ENCODE measurements around the gene SMARCA4.
A peak's percentile ranks its signal among the peaks of the same experiment; 100 is the strongest.

Gene SMARCA4

GRCh38 chr19:11050323-11051114 lies 89.7 kb downstream of the SMARCA4 start:
- TF ChIP-seq ZNF629 (tag by site-specific recombination; IDR thresholded peaks at IDR 0.05) (no peak), ZNF473 (tag by site-specific recombination; IDR thresholded peaks at IDR 0.05) (no peak), HIC1 (tag by site-specific recombination; IDR thresholded peaks at IDR 0.05) (peak; percentile 43; the same call in 1 of the 2 replicates), PRDM1 (tag by site-specific recombination; IDR thresholded peaks at IDR 0.05) (no peak), ZNF174 (tag by site-specific recombination; IDR thresholded peaks at IDR 0.05) (no peak)
- Histone ChIP-seq H3K4me1 (ENCODE audit: control insufficient read depth, insufficient read depth, low read length) (no peaks in the 10 kb centered on the region), H3K4me3 (ENCODE audit: low read depth, low read length) (no peak overlapping the region), H3K9me3 (ENCODE audit: control insufficient read depth, insufficient read depth, low read depth, low read length) (no peaks in the 10 kb centered on the region), H3K36me3 (ENCODE audit: control insufficient read depth in 2 of 2, insufficient read depth in 1 of 2, low read length in 2 of 2) (peaks cover 3 to 61% of the 10 kb centered on the region in 2 experiments; a peak in 2 of 3 replicates), H3K27ac (ENCODE audit: extremely low read depth, low read depth, low read length) (no peak overlapping the region)
- ChIA-PET POLR2A (no interaction called here), CTCF (interaction anchor here (0.7 to 2.6 kb wide), 3 partner anchors 15 to 75 kb away, joined by 3 to 10 read pairs (median 4); no protein-coding TSS in a partner anchor)

- TF ChIP-seq ZNF398 (tag by site-specific recombination; IDR thresholded peaks at IDR 0.05), result no peak
- Histone ChIP-seq H3K27ac (ENCODE audit: extremely low read depth, low read depth, low read length) (no peak overlapping the region), H3K4me3 (ENCODE audit: low read depth, low read length) (no peak overlapping the region), H3K9me3 (ENCODE audit: control insufficient read depth, insufficient read depth, low read depth, low read length) (no peaks in the 10 kb centered on the region), H3K4me1 (ENCODE audit: control insufficient read depth, insufficient read depth, low read length) (no peaks in the 10 kb centered on the region), H3K36me3 (ENCODE audit: control insufficient read depth in 2 of 2, insufficient read depth in 1 of 2, low read length in 2 of 2) (peaks cover 0 to 66% of the 10 kb centered on the region in 2 experiments; a peak in 2 of 3 replicates)
- ChIA-PET CTCF (no interaction called here), POLR2A (no interaction called here)
These were observed 93.0 kb downstream of the SMARCA4 start for GRCh38 chr19:11053817-11054195.

GRCh38 chr19:11054200-11054599 lies 93.4 kb downstream of the SMARCA4 start:
- no peak overlapping the region for H3K4me3 ChIP-seq (ENCODE audit: low read depth, low read length)
- CTCF ChIA-PET, result no interaction called here
- POLR2A ChIA-PET, result no interaction called here
- peaks cover 0 to 65% of the 10 kb centered on the region in 2 experiments; a peak in 2 of 3 replicates for H3K36me3 ChIP-seq (ENCODE audit: control insufficient read depth in 2 of 2, insufficient read depth in 1 of 2, low read length in 2 of 2)
- H3K4me1 ChIP-seq (ENCODE audit: control insufficient read depth, insufficient read depth, low read length), result no peaks in the 10 kb centered on the region
- no peaks in the 10 kb centered on the region for H3K9me3 ChIP-seq (ENCODE audit: control insufficient read depth, insufficient read depth, low read depth, low read length)
- TF ChIP-seq ZNF423 (tag by site-specific recombination; IDR thresholded peaks at IDR 0.05) (no peak), ZNF580 (tag by site-specific recombination; IDR thresholded peaks at IDR 0.05) (no peak), ATF2 (tag by site-specific recombination; IDR thresholded peaks at IDR 0.05; ENCODE audit: low read depth) (no peak), ZNF19 (tag by site-specific recombination; IDR thresholded peaks at IDR 0.05; ENCODE audit: low read depth) (no peak), ZNF341 (tag by site-specific recombination; IDR thresholded peaks at IDR 0.05; ENCODE audit: low read depth) (no peak), ZNF148 (tag by site-specific recombination; IDR thresholded peaks at IDR 0.05; ENCODE audit: borderline replicate concordance) (no peak), OVOL3 (tag by site-specific recombination; IDR thresholded peaks at IDR 0.05) (no peak), ZSCAN18 (tag by site-specific recombination; IDR thresholded peaks at IDR 0.05) (no peak), ZNF623 (tag by site-specific recombination; IDR thresholded peaks at IDR 0.05) (no peak), ZNF837 (tag by site-specific recombination; IDR thresholded peaks at IDR 0.05) (no peak), ZNF10 (tag by site-specific recombination; IDR thresholded peaks at IDR 0.05) (no peak), ZNF114 (tag by site-specific recombination; IDR thresholded peaks at IDR 0.05) (no peak), WT1 (tag by site-specific recombination; IDR thresholded peaks at IDR 0.05) (no peak), GLI4 (tag by site-specific recombination; IDR thresholded peaks at IDR 0.05) (no peak)
- no peak overlapping the region for H3K27ac ChIP-seq (ENCODE audit: extremely low read depth, low read depth, low read length)

All from HEK293 (cell line).